Measurements from ENCODE around the gene UBE2D2.
"Not testable (repeated sequence)": the region's sequence is repeated elsewhere in the genome, so short reads cannot be mapped to it uniquely, and the experiment has no call there.

UBE2D2 gene

DNA sequence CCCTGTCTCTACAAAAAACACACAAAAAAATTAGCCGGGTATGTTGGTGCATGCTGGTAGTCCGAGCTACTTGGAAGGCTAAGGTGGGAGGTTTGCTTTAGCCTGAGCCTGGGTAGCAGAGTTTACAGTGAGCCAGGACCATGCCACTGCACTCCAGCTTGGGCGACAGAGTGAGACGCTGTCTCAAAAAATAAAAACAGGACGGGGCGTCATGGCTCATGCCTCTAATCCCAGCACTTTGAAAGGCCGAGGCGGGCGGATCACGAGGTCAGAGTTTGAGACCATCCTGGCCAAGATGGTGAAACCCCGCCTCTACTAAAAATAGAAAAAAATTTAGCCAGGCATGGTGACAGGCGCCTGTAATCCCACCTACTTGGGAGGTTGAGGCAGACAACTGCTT lies 40.3 kb downstream of the UBE2D2 start:
- Histone ChIP-seq H2AFZ (ENCODE audit: low read depth, low read length) (no peak overlapping the region), H3K79me2 (ENCODE audit: low read length) (peaks cover 48% of the 10 kb centered on the region), H3K36me3 (replicated peaks; ENCODE audit: low read depth, low read length) (peaks cover 4% of the 10 kb centered on the region), H3K27me3 (ENCODE audit: low read depth, low read length) (no peaks in the 10 kb centered on the region), H4K20me1 (ENCODE audit: insufficient read depth, low read length) (0 out of 2 replicates have a peak, but pooled peaks cover 10% of the 10 kb centered on the region), H3K4me2 (ENCODE audit: low read length) (no peak overlapping the region), H3K4me3 (ENCODE audit: low read length) (no peak overlapping the region), H3K9ac (ENCODE audit: low read length) (no peak overlapping the region), H3K27ac (ENCODE audit: low read length) (no peak overlapping the region), H3K4me1 (ENCODE audit: low read length) (no peaks in the 10 kb centered on the region), H3K9me3 (ENCODE audit: insufficient read depth, low read length) (no peaks in the 10 kb centered on the region)
- TF ChIP-seq EZH2phosphoT487 (IDR thresholded peaks at IDR 0.05; ENCODE audit: low read depth), result no peak
- TF ChIP-seq, protein P1, sequence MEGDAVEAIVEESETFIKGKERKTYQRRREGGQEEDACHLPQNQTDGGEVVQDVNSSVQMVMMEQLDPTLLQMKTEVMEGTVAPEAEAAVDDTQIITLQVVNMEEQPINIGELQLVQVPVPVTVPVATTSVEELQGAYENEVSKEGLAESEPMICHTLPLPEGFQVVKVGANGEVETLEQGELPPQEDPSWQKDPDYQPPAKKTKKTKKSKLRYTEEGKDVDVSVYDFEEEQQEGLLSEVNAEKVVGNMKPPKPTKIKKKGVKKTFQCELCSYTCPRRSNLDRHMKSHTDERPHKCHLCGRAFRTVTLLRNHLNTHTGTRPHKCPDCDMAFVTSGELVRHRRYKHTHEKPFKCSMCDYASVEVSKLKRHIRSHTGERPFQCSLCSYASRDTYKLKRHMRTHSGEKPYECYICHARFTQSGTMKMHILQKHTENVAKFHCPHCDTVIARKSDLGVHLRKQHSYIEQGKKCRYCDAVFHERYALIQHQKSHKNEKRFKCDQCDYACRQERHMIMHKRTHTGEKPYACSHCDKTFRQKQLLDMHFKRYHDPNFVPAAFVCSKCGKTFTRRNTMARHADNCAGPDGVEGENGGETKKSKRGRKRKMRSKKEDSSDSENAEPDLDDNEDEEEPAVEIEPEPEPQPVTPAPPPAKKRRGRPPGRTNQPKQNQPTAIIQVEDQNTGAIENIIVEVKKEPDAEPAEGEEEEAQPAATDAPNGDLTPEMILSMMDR (IDR thresholded peaks at IDR 0.05; ENCODE audit: low read depth, low read length), result no peak

DNA sequence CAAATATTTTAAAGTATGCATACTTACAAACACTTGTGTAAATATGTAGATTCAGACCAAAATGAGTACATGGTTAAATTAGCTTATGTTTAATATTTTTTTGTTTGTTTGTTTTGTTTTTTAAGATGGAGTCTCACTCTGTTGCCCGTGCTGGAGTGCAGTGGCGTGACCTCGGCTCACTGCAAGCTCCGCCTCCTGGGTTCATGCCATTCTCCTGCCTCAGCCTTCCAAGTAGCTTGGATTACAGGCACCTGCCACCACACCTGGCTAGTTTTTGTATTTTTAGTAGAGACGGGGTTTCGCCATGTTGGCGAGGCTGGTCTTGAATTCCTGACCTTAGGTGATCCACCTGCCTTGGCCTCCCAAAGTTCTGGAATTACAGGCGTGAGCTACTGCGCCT lies 40.8 kb downstream of the UBE2D2 start:
- H3K36me3 ChIP-seq (replicated peaks; ENCODE audit: low read depth, low read length); H3K9ac ChIP-seq (ENCODE audit: low read length); H3K27ac ChIP-seq (ENCODE audit: low read length); H3K27me3 ChIP-seq (ENCODE audit: low read depth, low read length); H3K4me1 ChIP-seq (ENCODE audit: low read length); H2AFZ ChIP-seq (ENCODE audit: low read depth, low read length); H3K4me2 ChIP-seq (ENCODE audit: low read length); H3K4me3 ChIP-seq (ENCODE audit: low read length); H3K9me3 ChIP-seq (ENCODE audit: insufficient read depth, low read length): not testable (repeated sequence)
- Histone ChIP-seq H3K79me2 (ENCODE audit: low read length) (peaks cover 49% of the 10 kb centered on the region), H4K20me1 (ENCODE audit: insufficient read depth, low read length) (0 out of 2 replicates have a peak, but pooled peaks cover 10% of the 10 kb centered on the region)

DNA sequence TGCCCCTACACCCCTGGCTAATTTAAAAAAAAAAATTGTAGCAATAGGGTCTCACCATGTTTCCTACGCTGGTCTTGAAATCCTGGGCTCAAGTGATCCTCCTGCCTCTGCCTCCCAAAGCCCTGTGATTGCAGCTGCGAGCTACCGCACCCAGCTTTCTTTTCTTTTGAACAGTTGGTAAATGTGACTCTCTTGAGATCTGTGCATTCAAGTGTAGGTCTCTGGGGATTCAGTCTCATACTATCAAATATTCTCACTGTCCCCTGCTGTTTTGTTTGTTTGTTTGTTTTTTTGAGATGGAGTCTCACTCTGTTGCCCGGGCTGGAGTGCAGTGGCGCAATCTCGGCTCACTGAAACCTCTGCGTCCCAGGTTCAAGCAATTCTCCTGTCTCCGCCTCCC lies 44.7 kb downstream of the UBE2D2 start:
- H3K79me2 ChIP-seq (ENCODE audit: low read length), result peaks cover 36% of the 10 kb centered on the region

DNA sequence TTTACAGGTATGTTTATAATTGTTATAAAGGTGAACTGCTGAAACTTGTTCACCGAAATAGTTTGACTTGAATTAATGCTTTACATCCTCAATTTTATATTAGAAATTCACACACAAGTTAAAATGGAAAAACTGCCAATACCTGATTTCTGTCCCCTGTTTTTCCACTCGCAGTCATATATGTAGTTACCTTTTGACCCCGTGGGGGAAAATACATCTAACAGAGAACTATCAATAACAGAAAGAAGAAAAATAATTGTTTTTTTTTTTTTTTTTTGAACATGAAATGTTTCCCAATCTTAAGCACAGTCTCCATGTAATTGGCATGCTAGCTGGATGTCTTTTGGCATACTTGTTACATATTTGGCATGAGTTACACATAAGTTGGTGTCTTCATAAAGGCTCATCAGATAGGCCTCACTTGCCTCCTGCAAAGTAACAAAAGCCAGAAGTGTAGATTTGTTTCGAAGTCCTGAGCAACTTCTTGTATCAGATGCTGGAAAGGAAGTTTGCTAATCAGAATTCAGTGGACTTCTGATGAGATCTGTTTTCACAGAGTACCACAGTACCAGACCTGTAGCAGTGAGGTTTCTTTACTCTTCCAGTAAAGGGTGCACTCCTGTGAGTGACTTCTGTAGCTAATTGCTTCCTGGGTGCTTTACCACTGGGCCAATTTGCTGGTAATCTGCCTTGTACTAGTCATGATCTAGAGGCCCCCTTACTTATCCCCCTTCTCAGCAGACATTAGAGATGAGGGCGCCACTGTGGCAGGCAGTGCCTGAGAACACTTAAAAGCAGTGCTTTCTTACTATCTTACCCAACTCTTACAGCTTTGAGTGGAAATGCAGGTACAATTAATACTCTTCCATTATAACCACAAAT lies 50.8 kb downstream of the UBE2D2 start:
- no peak overlapping the region for H3K27ac ChIP-seq (ENCODE audit: low read length)
- H3K36me3 ChIP-seq (replicated peaks; ENCODE audit: low read depth, low read length), result peaks cover 4% of the 10 kb centered on the region
- no peaks in the 10 kb centered on the region for H3K9me3 ChIP-seq (ENCODE audit: insufficient read depth, low read length)
- H2AFZ ChIP-seq (ENCODE audit: low read depth, low read length), result no peak overlapping the region
- no peak for TF ChIP-seq EZH2phosphoT487 (IDR thresholded peaks at IDR 0.05; ENCODE audit: low read depth)
- TF ChIP-seq, protein P1 (IDR thresholded peaks at IDR 0.05; ENCODE audit: low read depth, low read length), result no peak
- H3K4me2 ChIP-seq (ENCODE audit: low read length), result no peak overlapping the region
- peaks cover 33% of the 10 kb centered on the region for H3K79me2 ChIP-seq (ENCODE audit: low read length)
- H4K20me1 ChIP-seq (ENCODE audit: insufficient read depth, low read length), result no peaks in the 10 kb centered on the region; the same call in 1 of the 2 replicates
- H3K27me3 ChIP-seq (ENCODE audit: low read depth, low read length), result no peaks in the 10 kb centered on the region
- H3K9ac ChIP-seq (ENCODE audit: low read length), result no peak overlapping the region
- no peak overlapping the region for H3K4me3 ChIP-seq (ENCODE audit: low read length)
- no peaks in the 10 kb centered on the region for H3K4me1 ChIP-seq (ENCODE audit: low read length)

More for the DNA sequence above, 44.7 kb downstream of the UBE2D2 start:
- Histone ChIP-seq H3K36me3 (replicated peaks; ENCODE audit: low read depth, low read length) (peaks cover 4% of the 10 kb centered on the region), H3K4me2 (ENCODE audit: low read length) (no peak overlapping the region), H3K4me1 (ENCODE audit: low read length) (no peaks in the 10 kb centered on the region), H2AFZ (ENCODE audit: low read depth, low read length) (no peak overlapping the region), H3K27ac (ENCODE audit: low read length) (no peak overlapping the region), H3K9ac (ENCODE audit: low read length) (no peak overlapping the region), H4K20me1 (ENCODE audit: insufficient read depth, low read length) (no peaks in the 10 kb centered on the region), H3K27me3 (ENCODE audit: low read depth, low read length) (no peaks in the 10 kb centered on the region), H3K4me3 (ENCODE audit: low read length) (no peak overlapping the region), H3K9me3 (ENCODE audit: insufficient read depth, low read length) (no peaks in the 10 kb centered on the region)
- TF ChIP-seq, protein P1 (IDR thresholded peaks at IDR 0.05; ENCODE audit: low read depth, low read length), result no peak
- TF ChIP-seq EZH2phosphoT487 (IDR thresholded peaks at IDR 0.05; ENCODE audit: low read depth), result no peak

Data from OCI-LY3 (cell line).